ENCODE results near the gene TXNDC15.

TXNDC15 gene

GRCh38 chr5:134840811-134841210 is 33.4 kb upstream of the TXNDC15 start:
- peaks cover 5% of the 10 kb centered on the region for H3K79me2 ChIP-seq (ENCODE audit: control insufficient read depth, low read length)
- H3K4me1 ChIP-seq (ENCODE audit: control insufficient read depth, low read length) = peaks cover 9% of the 10 kb centered on the region
- no peak for TF ChIP-seq CTCF (IDR thresholded peaks at IDR 0.05; ENCODE audit: low read depth, low read length, poor library complexity, severe bottlenecking)
- TF ChIP-seq EZH2phosphoT487 (IDR thresholded peaks at IDR 0.05; ENCODE audit: borderline replicate concordance, low read length) = no peak
- no peaks in the 10 kb centered on the region for H3K9me3 ChIP-seq (ENCODE audit: control insufficient read depth, insufficient read depth, low read length)
- H3K27ac ChIP-seq (ENCODE audit: low read depth, low read length) = no peak overlapping the region
- H4K20me1 ChIP-seq (ENCODE audit: control insufficient read depth, insufficient read depth, low read depth, low read length) = no peaks in the 10 kb centered on the region
- H3K4me2 ChIP-seq (ENCODE audit: low read length) = no peak overlapping the region
- peaks cover 12% of the 10 kb centered on the region; the same call in 1 of the 2 replicates for H3F3A ChIP-seq (ENCODE audit: control insufficient read depth, insufficient read depth)
- H3K9me2 ChIP-seq (replicated peaks; ENCODE audit: control insufficient read depth, low read length) = no peaks in the 10 kb centered on the region
- H3K36me3 ChIP-seq (ENCODE audit: control insufficient read depth, low read length) = peaks cover 18% of the 10 kb centered on the region
- no peaks in the 10 kb centered on the region for H3K27me3 ChIP-seq (ENCODE audit: control insufficient read depth, low read length)
- H3K4me3 ChIP-seq (ENCODE audit: low read length) = no peak overlapping the region

GRCh38 chr5:134844252-134844651 is 29.9 kb upstream of the TXNDC15 start:
- Histone ChIP-seq H3K27me3 (ENCODE audit: control insufficient read depth, low read length) (no peaks in the 10 kb centered on the region), H3K36me3 (ENCODE audit: control insufficient read depth, low read length) (peaks cover 36% of the 10 kb centered on the region), H3F3A (ENCODE audit: control insufficient read depth, insufficient read depth) (peaks cover 12% of the 10 kb centered on the region; the same call in 1 of the 2 replicates), H3K4me1 (ENCODE audit: control insufficient read depth, low read length) (peaks cover 19% of the 10 kb centered on the region), H3K4me2 (ENCODE audit: low read length) (no peak overlapping the region), H3K9me3 (ENCODE audit: control insufficient read depth, insufficient read depth, low read length) (no peaks in the 10 kb centered on the region), H3K9me2 (replicated peaks; ENCODE audit: control insufficient read depth, low read length) (no peaks in the 10 kb centered on the region), H3K79me2 (ENCODE audit: control insufficient read depth, low read length) (peaks cover 39% of the 10 kb centered on the region), H3K4me3 (ENCODE audit: low read length) (no peak overlapping the region), H4K20me1 (ENCODE audit: control insufficient read depth, insufficient read depth, low read depth, low read length) (no peaks in the 10 kb centered on the region), H3K27ac (ENCODE audit: low read depth, low read length) (no peak overlapping the region)
- TF ChIP-seq EZH2phosphoT487 (IDR thresholded peaks at IDR 0.05; ENCODE audit: borderline replicate concordance, low read length) (no peak), CTCF (IDR thresholded peaks at IDR 0.05; ENCODE audit: low read depth, low read length, poor library complexity, severe bottlenecking) (no peak)

- Histone ChIP-seq H3K4me1 (ENCODE audit: control insufficient read depth, low read length) (peaks cover 19% of the 10 kb centered on the region), H3K4me3 (ENCODE audit: low read length) (peak overlapping the region; percentile 91), H3K4me2 (ENCODE audit: low read length) (peak overlapping the region; percentile 82), H3K36me3 (ENCODE audit: control insufficient read depth, low read length) (peaks cover 42% of the 10 kb centered on the region), H3K9me2 (replicated peaks; ENCODE audit: control insufficient read depth, low read length) (no peaks in the 10 kb centered on the region), H3F3A (ENCODE audit: control insufficient read depth, insufficient read depth) (peaks cover 11% of the 10 kb centered on the region; the same call in 1 of the 2 replicates), H3K27me3 (ENCODE audit: control insufficient read depth, low read length) (no peaks in the 10 kb centered on the region), H3K9me3 (ENCODE audit: control insufficient read depth, insufficient read depth, low read length) (no peaks in the 10 kb centered on the region), H3K79me2 (ENCODE audit: control insufficient read depth, low read length) (peaks cover 50% of the 10 kb centered on the region), H4K20me1 (ENCODE audit: control insufficient read depth, insufficient read depth, low read depth, low read length) (no peaks in the 10 kb centered on the region), H3K27ac (ENCODE audit: low read depth, low read length) (peak overlapping the region; percentile 86)
- no peak for TF ChIP-seq EZH2phosphoT487 (IDR thresholded peaks at IDR 0.05; ENCODE audit: borderline replicate concordance, low read length)
- TF ChIP-seq CTCF (IDR thresholded peaks at IDR 0.05; ENCODE audit: low read depth, low read length, poor library complexity, severe bottlenecking) = no peak
Measured at GRCh38 chr5:134845335-134845851, 28.8 kb upstream of the TXNDC15 start.
